Sigmoid colon (tissue), 4 donors: ENCODE results near the gene HMCN2.

Source experiments
- POLR2AphosphoS5 ChIP-seq, 4 donors: sonication (generic); formaldehyde crosslinking; IDR thresholded peaks; one replicate each; pipeline ENCODE4 v1.6.1; 2017; ENCODE audit warnings: antibody characterized with exemption in 4 of 4
- TF ChIP-seq, protein P1 (sequence below), 4 experiments: fragments of 450-650 bp in 3 of 4; fragments of 200-600 bp in 1 of 4; IDR thresholded peaks; one replicate each; pipeline ENCODE4 v1.5.1; 2016 to 2019; ENCODE audit warnings: antibody characterized with exemption in 4 of 4, mild to moderate bottlenecking in 3 of 4, moderate library complexity in 2 of 4

DNA sequence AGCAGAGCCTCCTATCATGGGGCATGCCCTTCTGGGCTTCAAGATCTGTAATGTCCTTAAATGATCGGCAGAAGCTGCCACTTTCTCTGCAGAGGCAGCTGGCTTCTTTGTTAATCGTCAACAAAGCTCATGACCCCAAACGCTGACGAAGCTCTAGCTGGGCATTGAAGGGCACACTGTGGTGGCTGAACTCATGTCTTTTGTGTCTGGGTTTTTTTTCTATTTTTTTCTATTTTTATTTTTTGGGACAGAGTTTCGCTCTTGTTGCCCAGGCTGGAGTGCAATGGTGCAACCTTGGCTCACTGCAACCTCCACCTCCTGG, 114.0 kb downstream of the HMCN2 start:
- TF ChIP-seq, protein P1, sequence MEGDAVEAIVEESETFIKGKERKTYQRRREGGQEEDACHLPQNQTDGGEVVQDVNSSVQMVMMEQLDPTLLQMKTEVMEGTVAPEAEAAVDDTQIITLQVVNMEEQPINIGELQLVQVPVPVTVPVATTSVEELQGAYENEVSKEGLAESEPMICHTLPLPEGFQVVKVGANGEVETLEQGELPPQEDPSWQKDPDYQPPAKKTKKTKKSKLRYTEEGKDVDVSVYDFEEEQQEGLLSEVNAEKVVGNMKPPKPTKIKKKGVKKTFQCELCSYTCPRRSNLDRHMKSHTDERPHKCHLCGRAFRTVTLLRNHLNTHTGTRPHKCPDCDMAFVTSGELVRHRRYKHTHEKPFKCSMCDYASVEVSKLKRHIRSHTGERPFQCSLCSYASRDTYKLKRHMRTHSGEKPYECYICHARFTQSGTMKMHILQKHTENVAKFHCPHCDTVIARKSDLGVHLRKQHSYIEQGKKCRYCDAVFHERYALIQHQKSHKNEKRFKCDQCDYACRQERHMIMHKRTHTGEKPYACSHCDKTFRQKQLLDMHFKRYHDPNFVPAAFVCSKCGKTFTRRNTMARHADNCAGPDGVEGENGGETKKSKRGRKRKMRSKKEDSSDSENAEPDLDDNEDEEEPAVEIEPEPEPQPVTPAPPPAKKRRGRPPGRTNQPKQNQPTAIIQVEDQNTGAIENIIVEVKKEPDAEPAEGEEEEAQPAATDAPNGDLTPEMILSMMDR (IDR thresholded peaks at IDR 0.05), result no peak
- TF ChIP-seq POLR2AphosphoS5 (IDR thresholded peaks at IDR 0.05), result no peak
